Esophagus squamous epithelium (tissue), 5 donors: Measurements from ENCODE around the gene COX17. TPM values are rescaled to one million over a fixed set of nuclear protein-coding genes. Genes with fewer than 3 reads are reported as not detected.

ENCODE experiments used
- DNase-seq: peaks from one replicate; lab custom pipeline; 2025; lab: John Stamatoyannopoulos, UW
- H3K27ac ChIP-seq, 4 donors: fragments of 200-600 bp; sonication (generic); one replicate each; pipeline ENCODE4 v1.5.1; 2016 to 2019; ENCODE audit warnings: mild to moderate bottlenecking in 1 of 4
- H3K27me3 ChIP-seq, 4 donors: fragments of 200-600 bp; sonication (generic); 1 replicate in 3 of 4; 2 replicates in 1 of 4; pipeline versions ENCODE4 v1.5.1 to v1.6.0; 2017 to 2021; ENCODE audit warnings: antibody characterized with exemption in 1 of 4
- H3K36me3 ChIP-seq, 3 donors: fragments of 200-600 bp; sonication (generic); one replicate each; pipeline ENCODE4 v1.5.1; 2016 to 2019
- H3K4me1 ChIP-seq, 3 donors: fragments of 200-600 bp; sonication (generic); one replicate each; pipeline ENCODE4 v1.5.1; 2017 to 2019
- H3K4me3 ChIP-seq, 4 donors: fragments of 200-600 bp; sonication (generic); 1 replicate in 3 of 4; 2 replicates in 1 of 4; pipeline ENCODE4 v1.5.1; 2016 to 2019; ENCODE audit warnings: mild to moderate bottlenecking in 2 of 4, moderate library complexity in 1 of 4
- H3K9me3 ChIP-seq, 3 donors: fragments of 200-600 bp; sonication (generic); one replicate each; pipeline ENCODE4 v1.5.1; 2016 to 2019
- CTCF ChIP-seq, 6 experiments: fragments of 450-650 bp in 4 of 6; fragments of 200-600 bp in 2 of 6; sonication (generic) in 2 of 6; IDR thresholded peaks; one replicate each; pipeline ENCODE4 v1.5.1; 2016 to 2019; ENCODE audit warnings: antibody characterized with exemption in 6 of 6, mild to moderate bottlenecking in 4 of 6, moderate library complexity in 4 of 6
- POLR2A ChIP-seq, 4 donors: fragments of 450-650 bp; IDR thresholded peaks; one replicate each; pipeline ENCODE4 v1.6.1; 2017; ENCODE audit warnings: antibody characterized with exemption in 4 of 4, mild to moderate bottlenecking in 4 of 4, moderate library complexity in 3 of 4
- WGBS, 2 donors: methylation state at CpG; one replicate each; pipeline ENCODE4 v1.1.5; 2018; 5-methylcytosine and 5-hydroxymethylcytosine counted together
- intact Hi-C: fragments of 100-400 bp; cut with DNase I; formaldehyde crosslinking; loops from one replicate; pipeline ENCODE4 v1.15.0; 2022
- total RNA-seq, 4 donors: library from RNA; depleted of rRNA; stranded (reverse); fragments of >200 nt; gene quantifications; one replicate each; pipeline ENCODE4 v1.1.0, GENCODE V29; 2016
- donor health status: DM: yes; HTN: yes; CAD: no.

COX17 gene
- total RNA-seq, result 10 to 100 TPM; 10.8 to 33.9 (median 24.6) TPM

DNA sequence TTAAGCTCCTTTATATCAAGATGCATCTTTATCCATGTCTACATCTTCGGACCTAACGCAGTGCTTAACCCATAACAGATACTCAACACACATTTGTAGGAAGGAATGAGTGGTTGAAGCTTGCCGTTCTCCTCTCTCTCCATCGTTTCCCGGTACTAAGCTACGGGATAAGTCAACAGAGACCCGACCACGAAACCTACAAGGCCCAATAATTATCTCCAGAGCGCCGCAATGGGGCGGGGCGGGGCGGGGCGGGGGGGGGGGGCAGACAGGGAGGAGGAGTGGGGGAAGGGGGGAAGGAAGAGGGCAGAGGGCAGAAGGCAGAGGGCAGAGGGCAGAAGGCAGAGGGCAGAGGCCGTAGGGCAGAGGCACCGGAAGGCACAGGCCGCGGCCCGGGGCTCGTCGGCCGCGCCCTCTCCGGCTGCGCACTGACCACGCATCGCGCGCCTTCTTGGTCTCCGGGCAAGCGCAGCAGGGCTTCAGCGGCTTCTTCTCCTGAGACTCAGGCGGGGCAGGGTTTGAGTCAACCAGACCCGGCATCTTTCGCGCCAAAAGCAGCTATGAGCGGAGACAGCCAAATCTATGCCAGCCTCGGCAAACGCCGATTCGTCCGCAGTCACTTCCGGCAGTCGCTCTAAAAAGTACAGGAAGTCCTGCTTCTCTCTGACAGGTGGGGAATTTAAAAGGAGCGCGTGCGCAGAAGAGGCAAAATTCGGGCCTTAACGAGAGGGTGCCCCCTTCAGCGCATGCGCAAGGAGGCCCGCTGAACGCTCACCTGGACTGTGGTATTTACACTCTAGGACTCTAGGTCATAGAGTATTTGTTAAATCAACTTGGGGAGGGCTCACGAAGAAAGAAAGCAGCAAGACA, at the start of gene COX17:
Gene COX17 (minus strand): TSS at position 636 of the 870 bp plus-strand sequence. CDS start 96 bp downstream, at position 540.
- 0 to 1% methylated on average over 32 to 35 of the region's 54 CpGs for WGBS, 2 donors
- DNase-seq, result peak; percentile 76
- intact Hi-C loops, result no loop called here
- Histone ChIP-seq H3K4me3 (peak within 1 kb of the TSS; percentile 66 to 87 (median 78)), H3K27me3 (no peaks in the 10 kb centered on the region), H3K27ac (peak within 1 kb of the TSS; percentile 89 to 98 (median 96)), H3K4me1 (peaks cover 0 to 23% (median 14%) of the 10 kb centered on the region in 3 donors), H3K36me3 (peaks cover 5 to 31% (median 11%) of the 10 kb centered on the region in 3 donors), H3K9me3 (no peaks in the 10 kb centered on the region)
- TF ChIP-seq CTCF (IDR thresholded peaks at IDR 0.05) (peak in 1 of 6 experiments; percentile 46), POLR2A (IDR thresholded peaks at IDR 0.05) (peak in 3 of 4 donors; percentile 53 to 75 (median 70))

DNA sequence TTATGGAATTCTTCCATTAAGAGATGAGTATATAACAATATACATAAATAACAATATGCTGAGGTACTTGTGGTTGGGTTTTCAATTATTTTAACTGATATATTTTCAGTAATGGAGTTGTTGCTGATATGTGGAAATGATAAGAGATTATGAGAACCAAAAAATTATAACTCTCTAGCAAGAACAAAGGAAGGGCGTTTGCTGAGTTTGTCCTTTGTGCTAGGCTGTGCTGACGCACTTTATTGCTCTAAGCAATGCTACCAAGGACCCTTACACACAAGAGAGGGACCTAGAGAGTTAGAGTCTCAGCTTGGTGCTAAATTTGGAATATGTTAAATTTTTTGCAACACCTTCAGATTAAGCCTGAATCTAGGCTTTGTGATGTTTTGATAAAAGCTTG, 49.7 kb upstream of the COX17 start:
- Histone ChIP-seq H3K4me3 (no peak overlapping the region), H3K36me3 (no peaks in the 10 kb centered on the region), H3K27me3 (no peaks in the 10 kb centered on the region), H3K27ac (no peak overlapping the region), H3K4me1 (no peaks in the 10 kb centered on the region), H3K9me3 (no peaks in the 10 kb centered on the region)
- no peak for TF ChIP-seq CTCF (IDR thresholded peaks at IDR 0.05)
- no peak for TF ChIP-seq POLR2A (IDR thresholded peaks at IDR 0.05)
- intact Hi-C loops, result no loop called here
- no peak for DNase-seq
- 86 to 92% methylated on average over 2 of the region's 2 CpGs for WGBS, 2 donors

GRCh38 chr3:119723022-119723421, 45.8 kb upstream of the COX17 start:
- no peaks in the 10 kb centered on the region for H3K27me3 ChIP-seq
- intact Hi-C loops, result no loop called here
- DNase-seq, result no peak
- no peak overlapping the region for H3K27ac ChIP-seq
- H3K4me3 ChIP-seq, result no peak overlapping the region
- no peaks in the 10 kb centered on the region for H3K9me3 ChIP-seq
- H3K36me3 ChIP-seq, result no peaks in the 10 kb centered on the region
- no peaks in the 10 kb centered on the region for H3K4me1 ChIP-seq
- no peak for TF ChIP-seq POLR2A (IDR thresholded peaks at IDR 0.05)
- TF ChIP-seq CTCF (IDR thresholded peaks at IDR 0.05), result no peak
- 29 to 42% methylated on average over 2 of the region's 2 CpGs for WGBS, 2 donors

DNA sequence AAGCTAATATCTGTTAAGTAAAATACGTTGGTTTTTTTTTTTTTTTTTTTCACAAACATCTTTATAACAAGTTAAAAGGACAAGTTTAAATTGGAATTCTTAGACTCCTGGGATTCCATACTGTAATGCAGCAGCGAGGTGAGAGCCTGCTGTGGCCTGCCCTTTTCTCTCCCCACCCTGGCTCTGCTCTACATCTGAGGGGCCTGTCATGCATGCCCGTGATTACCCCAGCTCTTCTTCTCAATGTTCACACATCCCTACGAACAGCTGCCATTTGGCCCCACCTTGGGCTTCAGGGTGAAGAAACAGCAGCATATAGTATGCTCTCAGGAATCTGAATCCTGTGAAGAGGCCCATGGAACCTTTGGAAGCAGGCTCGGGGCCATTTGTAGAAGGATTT, 40.3 kb upstream of the COX17 start:
- TF ChIP-seq CTCF (IDR thresholded peaks at IDR 0.05) (no peak), POLR2A (IDR thresholded peaks at IDR 0.05) (no peak)
- Histone ChIP-seq H3K27ac (no peak overlapping the region), H3K27me3 (no peaks in the 10 kb centered on the region), H3K4me3 (no peak overlapping the region), H3K4me1 (no peaks in the 10 kb centered on the region), H3K36me3 (no peaks in the 10 kb centered on the region), H3K9me3 (no peaks in the 10 kb centered on the region)
- intact Hi-C loops, result no loop called here
- no peak for DNase-seq
- WGBS, 2 donors, result 68 to 70% methylated on average over 3 to 4 of the region's 5 CpGs

GRCh38 chr3:119716998-119717397, 39.8 kb upstream of the COX17 start:
- DNase-seq, result no peak
- TF ChIP-seq CTCF (IDR thresholded peaks at IDR 0.05) (no peak), POLR2A (IDR thresholded peaks at IDR 0.05) (no peak)
- Histone ChIP-seq H3K9me3 (no peaks in the 10 kb centered on the region), H3K4me3 (no peak overlapping the region), H3K4me1 (no peaks in the 10 kb centered on the region), H3K27me3 (no peaks in the 10 kb centered on the region), H3K27ac (no peak overlapping the region), H3K36me3 (no peaks in the 10 kb centered on the region)
- WGBS, 2 donors, result 89 to 95% methylated on average over 3 of the region's 3 CpGs
- intact Hi-C loops, result no loop called here
